ENCODE measurements around the gene TMEM30A. TPM values are rescaled to one million over a fixed set of nuclear protein-coding genes. Genes with fewer than 3 reads are reported as not detected.

The TMEM30A gene
- polyA plus RNA-seq, 1 experiment = 11.4 TPM

DNA sequence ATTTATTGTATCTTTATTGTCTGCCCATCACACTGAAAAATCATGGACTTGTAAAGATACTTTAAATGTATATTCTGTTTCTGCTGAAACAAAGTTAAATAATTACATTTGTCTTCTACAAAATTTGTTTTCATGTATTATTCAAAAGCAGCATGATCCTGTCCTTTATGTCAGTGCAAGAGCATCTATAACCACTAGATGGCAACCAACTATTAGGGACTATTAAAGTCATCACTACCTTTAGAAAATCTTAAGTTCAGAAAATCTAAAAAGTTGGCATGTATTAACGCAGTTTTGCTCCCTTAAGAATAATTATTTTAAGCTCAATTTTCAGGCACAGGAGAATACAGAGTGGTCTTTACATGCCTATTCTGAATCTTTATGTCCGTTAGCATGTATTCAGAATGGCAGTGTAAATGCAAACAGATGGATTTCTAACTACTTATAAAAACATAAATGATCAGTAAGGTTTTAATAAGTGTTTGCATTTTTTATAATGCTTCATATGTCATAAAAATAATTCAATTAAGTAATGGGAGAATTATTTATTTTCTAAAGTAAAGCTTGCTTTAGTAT lies 17.8 kb downstream of the TMEM30A start:
- ChIA-PET POLR2A (no interaction called here), CTCF (interaction anchor here (0.6 to 2.9 kb wide), 13 partner anchors 9 to 280 kb away, joined by 3 to 22 read pairs (median 6); no protein-coding TSS in a partner anchor)
- peak; percentile 76 for TF ChIP-seq CTCF (IDR thresholded peaks at IDR 0.05; ENCODE audit: insufficient read depth, low read depth, low read length)
- no peak for DNase-seq (ENCODE audit: low read depth)
- Histone ChIP-seq H3K36me3 (ENCODE audit: control insufficient read depth, insufficient read depth, low read length) (peaks cover 2% of the 10 kb centered on the region), H3K4me3 (ENCODE audit: low read depth, low read length) (no peak overlapping the region), H3K27me3 (ENCODE audit: control insufficient read depth, insufficient read depth, low read length) (no peaks in the 10 kb centered on the region)

GRCh38 chr6:75263401-75263750 lies 21.2 kb downstream of the TMEM30A start:
- no peak for DNase-seq (ENCODE audit: low read depth)
- Histone ChIP-seq H3K27me3 (ENCODE audit: control insufficient read depth, insufficient read depth, low read length) (no peaks in the 10 kb centered on the region), H3K4me3 (ENCODE audit: low read depth, low read length) (no peak overlapping the region), H3K36me3 (ENCODE audit: control insufficient read depth, insufficient read depth, low read length) (peaks cover 2% of the 10 kb centered on the region)
- CTCF ChIA-PET = interaction anchor here (0.9 to 1.6 kb wide), 3 partner anchors 13 to 283 kb away, joined by 3 to 4 read pairs (median 3); no protein-coding TSS in a partner anchor
- POLR2A ChIA-PET = interaction anchor here (0.6 kb wide), 1 partner anchor 8 kb away, joined by 4 read pairs; no protein-coding TSS in a partner anchor
- TF ChIP-seq CTCF (IDR thresholded peaks at IDR 0.05; ENCODE audit: insufficient read depth, low read depth, low read length) = no peak

- no peak for TF ChIP-seq CTCF (IDR thresholded peaks at IDR 0.05; ENCODE audit: insufficient read depth, low read depth, low read length)
- POLR2A ChIA-PET = interaction anchor here (0.6 kb wide), 1 partner anchor 8 kb away, joined by 4 read pairs; no protein-coding TSS in a partner anchor
- no peak overlapping the region for H3K4me3 ChIP-seq (ENCODE audit: low read depth, low read length)
- DNase-seq (ENCODE audit: low read depth) = no peak
- CTCF ChIA-PET = interaction anchor here (0.9 to 1.6 kb wide), 3 partner anchors 12 to 283 kb away, joined by 3 to 4 read pairs (median 3); no protein-coding TSS in a partner anchor
- no peaks in the 10 kb centered on the region for H3K27me3 ChIP-seq (ENCODE audit: control insufficient read depth, insufficient read depth, low read length)
- peaks cover 2% of the 10 kb centered on the region for H3K36me3 ChIP-seq (ENCODE audit: control insufficient read depth, insufficient read depth, low read length)
Observed at GRCh38 chr6:75262716-75263400, 21.7 kb downstream of the TMEM30A start.

DNA sequence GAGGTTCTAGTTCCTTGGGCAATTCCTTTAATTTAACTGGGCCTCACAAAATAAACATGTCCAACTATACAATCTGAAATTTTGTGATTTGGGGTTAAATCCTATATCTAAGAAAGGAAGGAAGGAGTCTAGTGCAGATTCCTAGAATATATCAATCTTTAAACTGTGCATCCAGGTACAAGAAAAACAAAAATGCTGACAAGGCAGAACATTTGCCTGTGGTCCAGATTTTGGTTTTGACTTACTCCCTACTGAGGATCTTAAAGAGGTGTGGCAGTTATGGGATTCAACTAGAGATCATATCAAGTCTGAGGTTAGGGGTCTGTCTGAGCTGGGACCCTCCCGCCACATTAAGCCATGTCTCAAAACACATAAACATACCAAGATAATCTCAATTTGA lies 23.3 kb downstream of the TMEM30A start:
- POLR2A ChIA-PET = no interaction called here

More for the DNA sequence above, 23.3 kb downstream of the TMEM30A start:
- DNase-seq (ENCODE audit: low read depth) = no peak
- Histone ChIP-seq H3K27me3 (ENCODE audit: control insufficient read depth, insufficient read depth, low read length) (no peaks in the 10 kb centered on the region), H3K36me3 (ENCODE audit: control insufficient read depth, insufficient read depth, low read length) (peaks cover 2% of the 10 kb centered on the region), H3K4me3 (ENCODE audit: low read depth, low read length) (no peak overlapping the region)
- TF ChIP-seq CTCF (IDR thresholded peaks at IDR 0.05; ENCODE audit: insufficient read depth, low read depth, low read length) = no peak
- CTCF ChIA-PET = interaction anchor here (0.6 kb wide), 1 partner anchor 23 kb away, joined by 5 read pairs; the partner anchor contains the start of gene TMEM30A
